Vagina (tissue), 2 donors: ENCODE measurements around the gene PISD.

ENCODE experiments used
- POLR2AphosphoS5 ChIP-seq, 2 donors: sonication (generic); formaldehyde crosslinking; IDR thresholded peaks; one replicate each; pipeline ENCODE4 v1.9.0; 2017; ENCODE audit warnings: antibody characterized with exemption in 2 of 2, mild to moderate bottlenecking in 2 of 2, low read depth in 1 of 2; ENCODE audit not compliant: insufficient read depth in 1 of 2
- TF ChIP-seq, protein P1 (sequence below), 3 experiments: fragments of 450-650 bp in 2 of 3; fragments of 200-600 bp in 1 of 3; sonication (generic) in 1 of 3; IDR thresholded peaks; one replicate each; pipeline ENCODE4 v1.5.1; 2017 to 2019; ENCODE audit warnings: antibody characterized with exemption in 3 of 3, mild to moderate bottlenecking in 2 of 3, moderate library complexity in 2 of 3

DNA sequence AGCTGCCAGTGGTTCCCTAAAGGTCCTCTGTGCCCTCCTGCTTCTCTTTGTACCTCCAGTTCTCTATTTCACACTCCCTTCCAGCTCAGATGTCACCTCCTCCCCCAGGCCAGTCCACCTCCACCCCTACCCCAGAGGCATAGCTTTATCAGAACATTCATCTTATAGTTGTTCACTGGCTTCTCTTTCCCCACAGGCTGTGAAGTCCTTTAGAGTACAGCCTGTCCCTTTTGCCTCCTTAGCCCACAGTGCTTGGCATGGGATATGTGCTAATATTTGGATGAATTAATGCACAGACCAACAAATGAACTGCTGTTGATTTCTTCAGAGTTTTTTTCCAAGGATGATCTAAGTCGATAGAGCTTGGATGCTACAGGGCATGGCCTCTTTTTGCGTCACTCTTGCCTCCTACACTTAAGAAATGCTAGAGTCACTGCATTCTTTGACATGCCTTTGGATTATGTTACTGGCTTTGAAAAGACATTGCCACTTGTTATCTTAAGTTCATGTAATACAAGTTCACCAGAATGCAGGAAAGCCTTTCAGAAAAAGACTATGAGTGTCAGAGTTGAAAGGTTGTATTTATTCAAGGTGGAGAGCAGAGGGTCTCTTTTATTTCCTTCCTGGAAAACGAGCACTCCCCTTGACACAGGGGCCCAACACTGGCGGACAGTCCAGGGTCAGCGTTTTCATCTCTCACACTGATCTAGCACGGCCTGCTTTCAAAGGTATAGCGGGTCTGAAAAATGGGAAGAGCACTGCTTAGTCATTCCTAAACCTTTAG is 75.7 kb downstream of the PISD start:
- TF ChIP-seq, protein P1, sequence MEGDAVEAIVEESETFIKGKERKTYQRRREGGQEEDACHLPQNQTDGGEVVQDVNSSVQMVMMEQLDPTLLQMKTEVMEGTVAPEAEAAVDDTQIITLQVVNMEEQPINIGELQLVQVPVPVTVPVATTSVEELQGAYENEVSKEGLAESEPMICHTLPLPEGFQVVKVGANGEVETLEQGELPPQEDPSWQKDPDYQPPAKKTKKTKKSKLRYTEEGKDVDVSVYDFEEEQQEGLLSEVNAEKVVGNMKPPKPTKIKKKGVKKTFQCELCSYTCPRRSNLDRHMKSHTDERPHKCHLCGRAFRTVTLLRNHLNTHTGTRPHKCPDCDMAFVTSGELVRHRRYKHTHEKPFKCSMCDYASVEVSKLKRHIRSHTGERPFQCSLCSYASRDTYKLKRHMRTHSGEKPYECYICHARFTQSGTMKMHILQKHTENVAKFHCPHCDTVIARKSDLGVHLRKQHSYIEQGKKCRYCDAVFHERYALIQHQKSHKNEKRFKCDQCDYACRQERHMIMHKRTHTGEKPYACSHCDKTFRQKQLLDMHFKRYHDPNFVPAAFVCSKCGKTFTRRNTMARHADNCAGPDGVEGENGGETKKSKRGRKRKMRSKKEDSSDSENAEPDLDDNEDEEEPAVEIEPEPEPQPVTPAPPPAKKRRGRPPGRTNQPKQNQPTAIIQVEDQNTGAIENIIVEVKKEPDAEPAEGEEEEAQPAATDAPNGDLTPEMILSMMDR (IDR thresholded peaks at IDR 0.05): no peak
- TF ChIP-seq POLR2AphosphoS5 (IDR thresholded peaks at IDR 0.05; ENCODE audit: insufficient read depth in 1 of 2, low read depth in 1 of 2): no peak
